OCI-M2 (cell line): ENCODE data around the gene ADAMTSL1.
"Not testable (repeated sequence)": the region's sequence is repeated elsewhere in the genome, so short reads cannot be mapped to it uniquely, and the experiment has no call there.

Experiments used
- DNase-seq: peaks from one replicate; lab custom pipeline; 2025; ENCODE audit not compliant: unreplicated experiment; lab: John Stamatoyannopoulos, UW

The ADAMTSL1 gene

GRCh38 chr9:18921366-18922075 lies 447.6 kb downstream of the ADAMTSL1 start:
- DNase-seq: no peak

- DNase-seq: no peak
Measured at GRCh38 chr9:18922161-18922885, 448.4 kb downstream of the ADAMTSL1 start.

DNA sequence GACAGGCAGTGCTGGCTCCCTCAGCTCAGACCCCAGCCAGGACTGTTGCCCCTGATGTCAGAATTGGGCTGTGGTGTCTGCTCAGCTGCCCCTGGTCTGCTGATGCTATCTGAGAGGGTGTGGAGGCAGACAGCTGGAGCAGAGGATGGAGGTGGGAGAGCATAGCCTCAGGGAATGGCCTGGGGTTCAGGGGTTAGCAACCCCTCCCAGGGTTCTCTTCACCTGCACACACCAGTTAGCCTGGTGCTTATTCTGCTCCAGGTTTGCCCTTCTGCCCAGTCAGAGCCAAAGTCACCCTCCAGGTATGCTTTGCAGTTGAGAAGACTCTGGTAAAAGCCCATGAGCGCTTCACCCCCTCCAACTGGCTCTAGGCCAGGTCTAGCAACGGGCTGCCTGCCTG lies 449.2 kb downstream of the ADAMTSL1 start:
- DNase-seq: no peak

DNA sequence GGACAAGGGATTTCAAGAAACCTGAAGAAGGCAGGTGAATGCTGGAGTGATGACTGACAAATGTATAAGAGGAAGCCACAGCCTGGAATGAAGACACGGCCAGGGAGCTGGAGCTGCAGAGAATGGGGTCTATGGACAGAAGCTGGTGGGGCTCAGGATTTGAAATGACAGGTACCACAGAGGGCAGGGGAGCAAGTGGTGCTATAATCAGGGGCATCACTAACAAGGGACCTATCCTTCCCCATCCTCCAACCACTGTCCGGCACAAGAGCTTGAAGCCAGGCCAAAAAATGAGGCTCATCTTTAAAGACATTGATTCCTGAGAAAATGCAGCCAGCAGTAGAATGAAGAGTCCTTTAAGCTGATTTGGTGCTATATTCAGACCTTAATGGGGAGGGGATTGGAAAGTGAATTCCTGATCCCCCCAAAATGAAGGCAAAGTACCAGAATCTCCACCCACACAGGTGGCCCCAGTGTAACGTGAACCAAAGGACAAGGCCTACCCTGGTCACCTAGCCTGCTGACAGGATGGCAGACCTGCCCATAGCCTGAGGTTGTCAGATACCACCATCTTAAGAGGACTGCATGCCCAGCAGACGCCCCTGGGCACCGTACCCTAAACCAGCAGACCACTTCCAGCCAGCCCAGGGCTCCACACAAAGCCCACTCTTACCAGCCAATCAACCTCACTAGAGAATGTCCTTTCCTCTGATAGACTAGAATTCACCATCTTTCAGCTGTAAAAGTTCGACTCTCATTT lies 449.9 kb downstream of the ADAMTSL1 start:
- no peak for DNase-seq

DNA sequence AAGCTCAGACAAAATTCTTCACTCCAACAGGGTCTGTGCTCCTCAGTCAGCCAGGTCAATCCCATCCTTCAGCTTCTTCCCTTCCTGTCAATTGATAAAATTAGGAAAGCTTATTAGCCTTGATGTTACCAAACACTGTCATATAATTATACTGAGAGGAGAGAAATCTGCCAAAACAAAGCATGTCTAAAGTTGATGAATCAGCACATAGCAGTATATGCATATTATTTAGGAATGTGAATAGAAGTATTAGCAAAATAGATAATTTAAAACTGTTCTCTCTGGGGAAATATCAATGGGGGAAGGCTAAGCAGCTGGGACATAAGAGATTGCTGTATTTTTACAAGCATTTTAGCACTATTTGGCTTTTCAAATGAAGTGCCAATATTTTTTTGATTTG lies 451.9 kb downstream of the ADAMTSL1 start:
- DNase-seq: no peak

DNA sequence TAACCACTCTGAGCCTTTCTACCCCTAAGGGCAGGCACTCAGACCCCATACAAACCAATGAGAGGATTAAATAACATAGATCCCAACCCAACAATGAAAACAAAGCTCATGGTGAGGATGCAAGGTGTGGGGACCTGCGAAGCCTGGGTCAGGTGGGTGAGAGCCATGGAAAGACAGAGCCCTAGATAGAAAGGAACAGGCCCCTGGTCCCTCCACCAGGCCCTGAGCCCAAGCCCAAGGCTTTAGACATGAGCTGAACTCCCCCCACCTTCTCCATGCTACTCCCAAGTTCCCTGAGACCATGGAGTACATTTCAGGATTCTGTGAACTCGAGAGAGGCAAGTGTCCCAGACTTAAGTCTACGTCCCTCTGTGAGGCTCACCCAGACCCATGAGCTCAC lies 452.6 kb downstream of the ADAMTSL1 start:
- no peak for DNase-seq

DNA sequence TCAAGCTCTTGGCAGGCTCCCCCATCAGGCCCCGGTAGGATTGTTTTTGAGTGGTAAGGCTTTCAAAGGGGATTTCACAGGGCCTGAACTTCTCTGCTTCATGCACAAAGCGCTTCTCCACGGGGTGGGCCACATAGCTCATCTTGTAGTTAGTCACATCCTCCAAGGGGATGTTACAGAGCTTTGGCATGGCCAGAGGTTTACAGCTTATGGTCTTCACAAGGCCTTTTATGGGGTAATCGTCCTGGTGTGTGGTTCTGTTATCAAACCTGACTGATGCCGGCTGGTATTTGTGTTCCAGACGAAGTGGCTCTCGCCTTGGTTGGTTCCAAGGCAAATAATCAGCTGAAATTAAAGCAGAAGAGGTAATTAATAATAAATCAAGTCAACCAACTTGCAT lies 454.8 kb downstream of the ADAMTSL1 start:
- DNase-seq: no peak

GRCh38 chr9:18930611-18931010 lies 456.7 kb downstream of the ADAMTSL1 start:
- not testable (repeated sequence) for DNase-seq

DNA sequence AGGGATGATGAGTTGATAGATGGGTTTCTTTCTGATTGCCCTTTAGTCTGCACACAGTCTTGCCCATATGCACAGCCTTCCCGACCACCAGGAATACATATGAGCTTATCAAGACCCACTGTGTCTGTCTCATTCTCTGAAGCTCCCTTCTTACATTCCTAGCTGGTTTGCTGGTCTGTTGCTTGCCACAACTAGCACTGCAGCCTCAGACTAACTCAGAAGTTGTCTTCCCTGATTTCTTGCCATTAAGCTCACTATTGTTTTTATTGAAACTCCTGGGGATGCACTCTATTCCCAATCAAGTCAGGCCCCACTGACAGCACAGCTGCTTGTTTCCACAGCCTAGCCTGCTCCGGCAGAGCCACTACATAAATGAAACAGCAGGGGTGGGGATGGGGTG lies 461.6 kb downstream of the ADAMTSL1 start:
- no peak for DNase-seq

GRCh38 chr9:18936094-18936871 lies 462.3 kb downstream of the ADAMTSL1 start:
- no peak for DNase-seq

GRCh38 chr9:18939943-18940342 lies 466.0 kb downstream of the ADAMTSL1 start:
- no peak for DNase-seq

- DNase-seq: no peak
Measured at GRCh38 chr9:18941060-18941740, 467.2 kb downstream of the ADAMTSL1 start.

- DNase-seq: no peak
Measured at GRCh38 chr9:18942801-18943200, 468.8 kb downstream of the ADAMTSL1 start.

DNA sequence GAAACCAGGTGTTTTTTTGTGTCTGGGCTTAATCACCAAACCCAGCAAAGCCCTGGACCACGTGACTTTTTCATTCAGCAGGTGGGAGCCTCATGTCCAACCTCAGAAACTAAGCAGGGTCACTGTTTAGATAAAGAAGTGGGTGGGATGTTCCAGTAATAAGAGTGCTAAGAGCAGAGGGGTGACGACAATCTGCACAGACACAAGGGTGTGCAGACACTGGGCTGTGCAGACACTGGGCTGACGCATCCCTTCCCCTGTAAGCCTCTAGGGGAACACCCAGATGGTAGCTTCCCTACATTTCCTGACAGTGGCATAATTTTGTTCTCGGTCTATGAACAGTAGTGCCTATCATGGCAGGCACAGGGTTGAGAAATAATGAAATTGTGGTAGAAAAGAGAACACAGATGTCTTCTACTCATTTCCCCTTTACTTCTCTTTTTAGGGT lies 474.0 kb downstream of the ADAMTSL1 start:
- DNase-seq: no peak

- DNase-seq: no peak
Measured at GRCh38 chr9:18951936-18952335, 478.0 kb downstream of the ADAMTSL1 start.

DNA sequence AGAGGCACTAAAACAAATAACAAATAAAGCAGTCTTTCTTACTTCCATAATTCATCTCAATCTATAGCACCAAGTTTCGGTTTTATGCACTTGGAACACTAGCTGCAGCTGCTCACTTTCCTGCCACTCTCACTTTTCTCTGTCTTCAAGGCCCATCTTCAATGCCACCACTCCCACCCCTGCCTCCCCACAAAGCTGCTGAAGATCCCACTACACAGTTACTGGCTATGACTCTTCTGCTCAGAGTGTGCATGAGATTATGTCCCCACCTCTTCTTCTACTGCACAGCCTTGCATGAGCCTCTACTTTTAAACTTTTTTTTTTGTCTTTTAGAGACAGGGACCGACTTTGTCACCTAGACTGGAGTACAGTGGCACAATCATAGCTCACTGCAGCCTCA lies 481.7 kb downstream of the ADAMTSL1 start:
- no peak for DNase-seq
